Activated T-helper 1 cell treated with anti-CD3 and anti-CD28 coated beads, Interleukin-12 subunit alpha, Interleukin-12 subunit beta, Interleukin-2, Interleukin-4 antibody, amounts not matched to agents 30 ng/mL and 10 ng/mL and 1 ng/mL, durations not matched to agents 14 hours and 24 hours and 36 hours (primary cell): ENCODE results near the gene OSGEPL1. TPM values are rescaled to one million over a fixed set of nuclear protein-coding genes. Genes with fewer than 3 reads are reported as not detected.

Source experiments
- DNase-seq: peaks from one replicate; pipeline ENCODE4 v3.0.0; 2021; ENCODE audit warnings: low spot score
- H3K27ac Mint-ChIP-seq: one replicate; pipeline ENCODE4 v1.8.0; 2021; ENCODE audit warnings: mild to moderate bottlenecking, mixed read lengths
- H3K27me3 Mint-ChIP-seq: one replicate; pipeline ENCODE4 v1.8.0; 2022; ENCODE audit warnings: mild to moderate bottlenecking, moderate library complexity, mixed read lengths; ENCODE audit not compliant: insufficient read depth
- H3K36me3 Mint-ChIP-seq: one replicate; pipeline ENCODE4 v1.8.0; 2021; ENCODE audit warnings: low read depth, mixed read lengths
- H3K4me1 Mint-ChIP-seq: one replicate; pipeline ENCODE4 v1.8.0; 2021; ENCODE audit warnings: low read depth, mixed read lengths
- H3K4me3 Mint-ChIP-seq: one replicate; pipeline ENCODE4 v1.8.0; 2021; ENCODE audit warnings: mild to moderate bottlenecking, moderate library complexity, mixed read lengths
- H3K9me3 Mint-ChIP-seq: one replicate; pipeline ENCODE4 v1.8.0; 2021; ENCODE audit warnings: mixed read lengths
- intact Hi-C: fragments of 100-400 bp; cut with micrococcal nuclease; formaldehyde crosslinking; loops from one replicate; pipeline ENCODE4 v1.15.1; 2024
- total RNA-seq: library from RNA; stranded (reverse); gene quantifications from 2 replicates; pipeline ENCODE4 v1.2.3, GENCODE V29; 2022

Gene OSGEPL1
- 8.3 and 11.4 TPM in 2 replicates for total RNA-seq

- Mint-ChIP-seq H3K36me3 (peaks cover 10% of the 10 kb centered on the region), H3K4me1 (peaks cover 14% of the 10 kb centered on the region), H3K27ac (peak within 1 kb of the TSS; percentile 99), H3K4me3 (peak within 1 kb of the TSS; percentile 92), H3K27me3 (no peaks in the 10 kb centered on the region), H3K9me3 (no peaks in the 10 kb centered on the region)
- intact Hi-C loops, result loop anchor here (1.0 to 2.0 kb wide), 6 partner anchors 22 to 1120 kb away; partner anchors contain the start of genes ANKAR, ASNSD1, HIBCH and ORMDL1
- peak; percentile 88 for DNase-seq
Measured at GRCh38 chr2:189762551-189763298, at the start of gene OSGEPL1. Gene OSGEPL1, minus strand, starts transcription at chr2:189762792. Its CDS starts 1,152 bp downstream, at chr2:189761640.

- intact Hi-C loops, result loop anchor here (2.0 kb wide), 1 partner anchor 15 kb away; no protein-coding TSS in a partner anchor
- no peak for DNase-seq
- Mint-ChIP-seq H3K4me3 (no peak overlapping the region), H3K4me1 (no peaks in the 10 kb centered on the region), H3K9me3 (no peaks in the 10 kb centered on the region), H3K36me3 (peaks cover 19% of the 10 kb centered on the region), H3K27ac (no peak overlapping the region), H3K27me3 (no peaks in the 10 kb centered on the region)
Measured at GRCh38 chr2:189803431-189803830, 40.8 kb upstream of the OSGEPL1 start.

- Mint-ChIP-seq H3K4me3 (no peak overlapping the region), H3K27ac (no peak overlapping the region), H3K9me3 (no peaks in the 10 kb centered on the region), H3K4me1 (no peaks in the 10 kb centered on the region), H3K27me3 (no peaks in the 10 kb centered on the region), H3K36me3 (peaks cover 17% of the 10 kb centered on the region)
- DNase-seq, result no peak
- intact Hi-C loops, result loop anchor here (2.0 kb wide), 1 partner anchor 16 kb away; no protein-coding TSS in a partner anchor
Measured at GRCh38 chr2:189802396-189802912, 39.9 kb upstream of the OSGEPL1 start.

GRCh38 chr2:189799531-189799930 lies 36.9 kb upstream of the OSGEPL1 start:
- H3K9me3 Mint-ChIP-seq, result no peaks in the 10 kb centered on the region
- H3K4me3 Mint-ChIP-seq, result no peak overlapping the region
- no peak overlapping the region for H3K27ac Mint-ChIP-seq
- no peak for DNase-seq
- H3K4me1 Mint-ChIP-seq, result no peaks in the 10 kb centered on the region
- H3K36me3 Mint-ChIP-seq, result peaks cover 17% of the 10 kb centered on the region
- intact Hi-C loops, result no loop called here
- H3K27me3 Mint-ChIP-seq, result no peaks in the 10 kb centered on the region

- Mint-ChIP-seq H3K9me3 (no peaks in the 10 kb centered on the region), H3K4me3 (no peak overlapping the region), H3K27me3 (no peaks in the 10 kb centered on the region), H3K36me3 (peaks cover 22% of the 10 kb centered on the region), H3K4me1 (no peaks in the 10 kb centered on the region), H3K27ac (no peak overlapping the region)
- no peak for DNase-seq
- intact Hi-C loops, result no loop called here
Measured at GRCh38 chr2:189799030-189799331, 36.4 kb upstream of the OSGEPL1 start.

- no peaks in the 10 kb centered on the region for H3K4me1 Mint-ChIP-seq
- no peaks in the 10 kb centered on the region for H3K9me3 Mint-ChIP-seq
- no peak for DNase-seq
- H3K4me3 Mint-ChIP-seq, result no peak overlapping the region
- peaks cover 22% of the 10 kb centered on the region for H3K36me3 Mint-ChIP-seq
- intact Hi-C loops, result loop anchor here (1.0 kb wide), 1 partner anchor 272 kb away; no protein-coding TSS in a partner anchor
- H3K27me3 Mint-ChIP-seq, result no peaks in the 10 kb centered on the region
- no peak overlapping the region for H3K27ac Mint-ChIP-seq
Measured at GRCh38 chr2:189798312-189799029, 35.9 kb upstream of the OSGEPL1 start.

- Mint-ChIP-seq H3K36me3 (peaks cover 28% of the 10 kb centered on the region), H3K27ac (no peak overlapping the region), H3K4me3 (no peak overlapping the region), H3K9me3 (no peaks in the 10 kb centered on the region), H3K27me3 (no peaks in the 10 kb centered on the region), H3K4me1 (no peaks in the 10 kb centered on the region)
- intact Hi-C loops, result loop anchor here (1.0 kb wide), 2 partner anchors 14 to 272 kb away; partner anchors contain the start of genes ORMDL1 and PMS1
- no peak for DNase-seq
Measured at GRCh38 chr2:189797902-189798301, 35.3 kb upstream of the OSGEPL1 start.

GRCh38 chr2:189794310-189794709 lies 31.7 kb upstream of the OSGEPL1 start:
- Mint-ChIP-seq H3K27me3 (no peaks in the 10 kb centered on the region), H3K36me3 (peaks cover 22% of the 10 kb centered on the region), H3K4me3 (no peak overlapping the region), H3K9me3 (no peaks in the 10 kb centered on the region), H3K4me1 (no peaks in the 10 kb centered on the region), H3K27ac (no peak overlapping the region)
- no peak for DNase-seq
- intact Hi-C loops, result no loop called here

- Mint-ChIP-seq H3K27me3 (no peaks in the 10 kb centered on the region), H3K4me1 (no peaks in the 10 kb centered on the region), H3K27ac (no peak overlapping the region), H3K36me3 (peaks cover 28% of the 10 kb centered on the region), H3K9me3 (no peaks in the 10 kb centered on the region), H3K4me3 (no peak overlapping the region)
- intact Hi-C loops, result no loop called here
- DNase-seq, result no peak
Measured at GRCh38 chr2:189791338-189792042, 28.9 kb upstream of the OSGEPL1 start.

- Mint-ChIP-seq H3K9me3 (no peaks in the 10 kb centered on the region), H3K4me3 (peak within 1 kb of the TSS; percentile 92), H3K27me3 (no peaks in the 10 kb centered on the region), H3K36me3 (peaks cover 44% of the 10 kb centered on the region), H3K27ac (peak within 1 kb of the TSS; percentile 93), H3K4me1 (peaks cover 40% of the 10 kb centered on the region)
- intact Hi-C loops, result loop anchor here (1.0 to 10.0 kb wide), 12 partner anchors 13 to 1901 kb away; partner anchors contain the start of genes ANKAR, ASNSD1, GLS and NEMP2
- peak; percentile 94 for DNase-seq
Measured at GRCh38 chr2:189783927-189784867, 21.6 kb upstream of the OSGEPL1 start, which contains the start of the genes ORMDL1 and PMS1. Gene ORMDL1, minus strand, starts transcription at chr2:189784339. Its CDS starts 1,744 bp downstream, at chr2:189782595. Gene PMS1, plus strand, starts transcription at chr2:189784450. Its CDS starts 7,360 bp downstream, at chr2:189791810.

GRCh38 chr2:189783451-189783926 lies 20.9 kb upstream of the OSGEPL1 start:
- Mint-ChIP-seq H3K27ac (peak overlapping the region; percentile 93), H3K4me3 (peak overlapping the region; percentile 92), H3K9me3 (no peaks in the 10 kb centered on the region), H3K4me1 (peaks cover 43% of the 10 kb centered on the region), H3K36me3 (peaks cover 48% of the 10 kb centered on the region), H3K27me3 (no peaks in the 10 kb centered on the region)
- intact Hi-C loops, result loop anchor here (5.0 to 10.0 kb wide), 4 partner anchors 751 to 1901 kb away; partner anchors contain the start of genes GLS and NEMP2
- DNase-seq, result no peak
